ENCODE results near the gene CA11. TPM values are rescaled to one million over a fixed set of nuclear protein-coding genes. Genes with fewer than 3 reads are reported as not detected.
A peak's percentile ranks its signal among the peaks of the same experiment; 100 is the strongest.

Gene CA11
- total and polyA plus RNA-seq, 9 of the 15 experiments (the other 6 are each of a cell fraction or from before 2014, with no cell fraction given), result 2.9 to 19.9 (median 8.3) TPM

- TF ChIP-seq RBFOX2 (IDR thresholded peaks at IDR 0.05; ENCODE audit: low read depth, low read length) (peak; percentile 69), FOXK1 (CRISPR knock-in tag; IDR thresholded peaks at IDR 0.05; ENCODE audit: borderline replicate concordance) (0 out of 2 replicates have a peak, but pooled peaks have one; percentile 62), TAF1 (IDR thresholded peaks at IDR 0.05; ENCODE audit: control insufficient read depth, extremely low read depth, insufficient read depth, low read length, severe bottlenecking) (peak; percentile 54), POU5F1 (IDR thresholded peaks at IDR 0.05; ENCODE audit: borderline replicate concordance, low read depth, low read length, partially characterized antibody) (no peak), ZNF589 (CRISPR knock-in tag; IDR thresholded peaks at IDR 0.05; ENCODE audit: low read depth) (peak; percentile 36; the same call in 1 of the 2 replicates), HBP1 (CRISPR knock-in tag; IDR thresholded peaks at IDR 0.05) (no peak), AFF4 (CRISPR knock-in tag; IDR thresholded peaks at IDR 0.05) (0 out of 2 replicates have a peak, but pooled peaks have one; percentile 37), PHF20 (IDR thresholded peaks at IDR 0.05; ENCODE audit: partially characterized antibody) (no peak), SMARCA4 (IDR thresholded peaks at IDR 0.05) (peak; percentile 67; the same call in 1 of the 2 replicates), JUND (IDR thresholded peaks at IDR 0.05; ENCODE audit: borderline replicate concordance, low read depth, low read length) (no peak), JUND (tag; IDR thresholded peaks at IDR 0.05; ENCODE audit: borderline replicate concordance, low read depth, low read length) (peak; percentile 10; the same call in 1 of the 3 replicates), CREBBP (IDR thresholded peaks at IDR 0.05; ENCODE audit: low read depth, low read length) (no peak), CBX1 (IDR thresholded peaks at IDR 0.05; ENCODE audit: low read depth) (0 out of 2 replicates have a peak, but pooled peaks have one; percentile 28), ZNF354B (CRISPR knock-in tag; IDR thresholded peaks at IDR 0.05) (no peak), SMARCC2 (IDR thresholded peaks at IDR 0.05; ENCODE audit: low read depth) (no peak), NCOA1 (IDR thresholded peaks at IDR 0.05; ENCODE audit: low read depth) (0 out of 2 replicates have a peak, but pooled peaks have one; percentile 16)
- TF ChIP-seq, protein P1, sequence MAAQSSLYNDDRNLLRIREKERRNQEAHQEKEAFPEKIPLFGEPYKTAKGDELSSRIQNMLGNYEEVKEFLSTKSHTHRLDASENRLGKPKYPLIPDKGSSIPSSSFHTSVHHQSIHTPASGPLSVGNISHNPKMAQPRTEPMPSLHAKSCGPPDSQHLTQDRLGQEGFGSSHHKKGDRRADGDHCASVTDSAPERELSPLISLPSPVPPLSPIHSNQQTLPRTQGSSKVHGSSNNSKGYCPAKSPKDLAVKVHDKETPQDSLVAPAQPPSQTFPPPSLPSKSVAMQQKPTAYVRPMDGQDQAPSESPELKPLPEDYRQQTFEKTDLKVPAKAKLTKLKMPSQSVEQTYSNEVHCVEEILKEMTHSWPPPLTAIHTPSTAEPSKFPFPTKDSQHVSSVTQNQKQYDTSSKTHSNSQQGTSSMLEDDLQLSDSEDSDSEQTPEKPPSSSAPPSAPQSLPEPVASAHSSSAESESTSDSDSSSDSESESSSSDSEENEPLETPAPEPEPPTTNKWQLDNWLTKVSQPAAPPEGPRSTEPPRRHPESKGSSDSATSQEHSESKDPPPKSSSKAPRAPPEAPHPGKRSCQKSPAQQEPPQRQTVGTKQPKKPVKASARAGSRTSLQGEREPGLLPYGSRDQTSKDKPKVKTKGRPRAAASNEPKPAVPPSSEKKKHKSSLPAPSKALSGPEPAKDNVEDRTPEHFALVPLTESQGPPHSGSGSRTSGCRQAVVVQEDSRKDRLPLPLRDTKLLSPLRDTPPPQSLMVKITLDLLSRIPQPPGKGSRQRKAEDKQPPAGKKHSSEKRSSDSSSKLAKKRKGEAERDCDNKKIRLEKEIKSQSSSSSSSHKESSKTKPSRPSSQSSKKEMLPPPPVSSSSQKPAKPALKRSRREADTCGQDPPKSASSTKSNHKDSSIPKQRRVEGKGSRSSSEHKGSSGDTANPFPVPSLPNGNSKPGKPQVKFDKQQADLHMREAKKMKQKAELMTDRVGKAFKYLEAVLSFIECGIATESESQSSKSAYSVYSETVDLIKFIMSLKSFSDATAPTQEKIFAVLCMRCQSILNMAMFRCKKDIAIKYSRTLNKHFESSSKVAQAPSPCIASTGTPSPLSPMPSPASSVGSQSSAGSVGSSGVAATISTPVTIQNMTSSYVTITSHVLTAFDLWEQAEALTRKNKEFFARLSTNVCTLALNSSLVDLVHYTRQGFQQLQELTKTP (IDR thresholded peaks at IDR 0.05; ENCODE audit: low read depth in 1 of 2, partially characterized antibody in 2 of 2), result peak in 1 of 2 experiments; percentile 20
Measured at GRCh38 chr19:48639483-48640375, 6.3 kb downstream of the CA11 start (continued).

All from K562 (cell line).